NCI-H1105 (cell line): ENCODE measurements around the gene GALNTL6.

ENCODE experiments used
- DNase-seq: peaks from one replicate; lab custom pipeline; 2025; lab: John Stamatoyannopoulos, UW

Gene GALNTL6

DNA sequence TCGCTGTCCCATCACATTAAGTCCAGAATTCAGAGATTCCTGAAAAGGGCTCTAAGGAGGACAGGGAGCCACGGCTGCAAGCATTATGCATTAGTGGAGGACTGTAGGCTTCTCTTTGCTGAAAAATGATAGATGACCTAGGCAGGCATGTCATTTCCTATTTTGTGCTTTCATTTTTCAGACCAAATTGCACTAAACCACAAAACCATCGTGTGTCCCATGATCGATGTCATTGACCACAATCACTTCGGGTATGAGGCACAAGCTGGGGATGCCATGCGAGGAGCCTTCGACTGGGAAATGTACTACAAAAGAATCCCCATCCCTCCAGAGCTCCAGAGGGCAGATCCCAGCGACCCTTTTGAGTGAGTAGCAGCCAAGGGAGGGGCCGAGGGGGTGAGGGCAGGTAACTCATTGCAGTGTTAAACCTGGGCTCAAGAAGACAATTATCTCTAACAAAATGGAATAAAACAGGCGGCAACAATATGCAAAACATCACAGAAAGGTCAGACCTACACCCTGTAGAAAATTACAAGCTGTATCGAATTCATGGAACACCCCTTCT, 1000.2 kb downstream of the GALNTL6 start:
- no peak for DNase-seq

DNA sequence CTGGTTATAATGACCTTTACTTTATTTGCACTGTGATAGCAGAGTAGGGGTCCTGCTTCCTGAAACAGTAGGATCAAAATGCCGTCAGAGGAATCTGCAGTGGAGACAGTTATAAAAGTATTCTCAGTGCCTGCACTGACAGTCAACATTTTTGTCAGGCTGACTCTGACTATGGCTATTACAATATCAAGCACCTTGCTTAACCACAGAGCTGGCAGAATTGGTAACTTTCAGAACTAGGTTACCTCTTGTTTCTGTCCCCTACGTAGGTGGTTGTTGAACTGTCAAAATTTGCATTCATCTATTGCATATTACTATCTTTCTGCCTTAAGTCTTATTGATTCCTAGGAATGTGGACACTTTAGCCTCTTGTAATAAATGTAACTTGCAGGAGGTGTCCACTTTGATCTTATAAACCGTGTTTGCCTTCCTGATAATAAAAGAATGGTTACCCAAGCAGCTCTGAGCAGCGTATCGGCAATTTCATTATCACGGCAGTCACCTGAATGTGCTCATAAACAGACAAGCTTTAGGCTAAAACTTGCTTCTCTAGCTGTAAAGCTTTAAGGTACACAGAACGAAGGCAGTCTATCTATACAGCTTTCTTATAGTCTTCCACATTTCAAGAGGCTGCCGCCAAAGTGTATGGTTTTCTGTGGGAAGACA, 1002.4 kb downstream of the GALNTL6 start:
- no peak for DNase-seq

DNA sequence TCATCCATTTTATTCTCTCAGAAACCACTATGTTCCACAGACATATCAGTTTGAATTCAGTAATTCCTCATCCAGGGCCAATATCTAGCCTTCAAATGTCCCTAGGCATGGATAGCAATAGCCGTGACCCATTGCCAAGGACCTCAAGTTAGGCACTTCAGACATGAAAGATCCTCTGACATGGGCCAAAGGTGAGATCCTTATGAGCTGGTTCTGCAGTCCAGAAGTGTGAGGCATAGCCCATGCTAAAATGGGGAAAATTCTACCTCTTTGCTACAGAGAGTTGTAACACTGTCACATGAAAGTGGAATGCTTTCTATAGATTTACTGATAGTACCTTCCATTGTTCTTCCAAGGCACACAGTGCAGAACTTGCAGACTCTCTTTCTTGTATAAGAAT, 1005.7 kb downstream of the GALNTL6 start:
- no peak for DNase-seq

DNA sequence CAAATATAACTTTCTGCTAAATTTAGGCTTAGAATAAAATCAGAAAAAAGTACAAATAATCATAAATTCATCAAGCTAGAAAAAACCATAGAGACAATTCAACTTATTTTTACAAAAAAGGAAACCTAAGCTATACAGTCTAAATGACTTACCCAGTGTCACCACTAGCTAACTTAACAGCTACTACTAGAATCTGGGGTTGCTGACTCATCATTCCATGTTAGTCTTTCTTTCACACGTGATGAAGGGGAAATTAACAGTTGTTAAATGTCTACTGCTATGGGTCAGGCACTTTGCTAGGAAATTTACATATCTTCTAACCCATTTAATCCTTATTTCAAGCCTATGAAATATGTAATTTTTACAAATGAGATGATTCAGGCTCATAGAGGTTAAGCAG, 1006.1 kb downstream of the GALNTL6 start:
- no peak for DNase-seq

DNA sequence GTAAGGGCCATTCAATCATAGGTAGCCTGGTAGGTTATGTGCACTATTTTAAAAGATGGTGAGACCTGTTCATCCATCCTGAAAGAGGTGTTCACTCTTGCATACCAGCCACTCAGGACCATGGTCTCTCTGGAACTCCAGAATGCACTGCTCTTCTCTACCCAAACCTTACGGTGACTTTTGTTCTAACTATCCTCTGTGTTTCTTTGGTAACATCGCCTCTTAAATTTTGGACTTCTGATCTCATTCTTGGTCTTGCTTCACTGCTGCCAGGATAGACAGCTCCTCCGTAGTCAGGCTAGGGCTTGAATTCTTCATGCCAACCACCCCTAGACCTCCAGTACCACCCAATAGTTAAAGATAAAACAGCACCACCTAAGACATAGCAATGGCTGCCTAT, 1009.1 kb downstream of the GALNTL6 start:
- no peak for DNase-seq

DNA sequence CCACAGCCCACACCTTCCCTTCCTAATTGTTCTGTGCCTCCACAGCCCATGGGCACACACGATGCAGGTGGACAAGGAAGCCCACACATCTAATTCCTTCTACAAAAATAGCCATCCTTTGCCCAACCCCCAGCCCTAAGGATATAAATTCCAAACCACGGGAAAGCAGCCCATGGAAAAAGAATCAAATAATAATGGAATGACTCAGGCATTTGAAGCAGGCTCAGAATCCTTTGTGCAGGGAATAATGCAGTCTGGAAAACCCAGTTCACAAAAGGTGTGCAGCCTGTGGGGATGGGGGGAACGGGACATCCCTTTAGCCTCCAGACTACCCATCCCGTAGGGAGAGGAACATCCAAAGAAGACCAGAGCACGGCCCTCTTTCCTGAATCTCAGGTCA, 1013.1 kb downstream of the GALNTL6 start:
- no peak for DNase-seq

DNA sequence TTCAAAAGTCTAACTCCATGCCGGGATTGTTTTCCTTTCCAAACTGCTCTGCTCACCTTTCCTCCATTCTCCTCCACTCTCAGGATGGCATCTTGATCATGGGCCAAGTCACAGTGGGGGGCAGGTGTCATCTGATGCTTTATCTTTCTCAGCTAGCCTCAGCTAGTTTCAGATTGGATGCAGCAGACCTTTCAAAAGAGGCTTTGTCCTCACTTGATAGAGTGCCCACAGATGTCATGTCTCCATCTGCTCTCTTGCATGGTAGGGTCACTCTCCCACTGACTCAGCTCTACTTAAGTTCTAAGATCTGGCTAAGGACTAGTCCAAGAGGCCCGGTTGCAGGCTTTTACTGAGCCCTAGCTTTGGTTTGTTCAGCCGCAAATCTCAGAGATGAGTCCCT, 1013.7 kb downstream of the GALNTL6 start:
- DNase-seq = no peak

DNA sequence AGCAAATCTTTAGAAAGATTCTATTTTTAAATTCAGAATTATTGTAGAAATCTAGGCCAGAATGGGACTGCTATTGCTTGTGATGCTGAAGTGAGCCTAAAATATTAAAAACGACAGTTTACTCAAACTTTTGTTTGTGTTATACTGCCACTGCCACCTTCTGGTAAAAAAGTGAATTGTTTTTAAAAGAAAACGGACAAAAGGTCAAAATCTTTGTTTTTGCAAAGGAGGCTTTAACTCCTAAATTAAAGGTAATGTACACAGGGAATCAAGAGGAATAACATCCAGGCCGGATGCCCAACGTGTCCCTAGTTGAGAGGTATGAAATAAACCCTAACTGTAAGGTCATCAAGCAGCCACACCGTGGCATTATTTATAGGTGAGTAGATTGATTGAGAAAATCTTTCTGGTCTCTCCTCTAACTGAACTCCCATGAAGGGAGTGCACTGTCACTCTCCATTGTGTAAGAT, 1017.1 kb downstream of the GALNTL6 start:
- peak; percentile 3 for DNase-seq

DNA sequence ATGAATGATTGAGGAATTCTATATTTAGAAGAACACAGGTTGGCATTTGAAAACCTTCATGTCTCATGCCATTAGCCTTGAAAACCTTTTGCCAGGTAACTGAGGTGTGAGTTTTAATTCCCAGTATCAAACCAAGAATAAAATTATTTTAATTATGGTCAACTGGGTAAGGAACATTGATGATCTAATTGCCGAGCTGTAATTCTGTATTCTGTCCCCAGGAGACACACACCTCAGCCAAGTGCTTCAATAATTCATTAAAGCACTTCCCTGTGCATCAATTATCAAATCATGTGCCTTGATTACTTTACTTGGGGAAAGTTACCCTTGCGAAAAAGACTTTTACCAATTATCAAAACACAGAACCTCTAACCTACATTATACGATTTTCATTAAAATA, 1023.5 kb downstream of the GALNTL6 start:
- no peak for DNase-seq

DNA sequence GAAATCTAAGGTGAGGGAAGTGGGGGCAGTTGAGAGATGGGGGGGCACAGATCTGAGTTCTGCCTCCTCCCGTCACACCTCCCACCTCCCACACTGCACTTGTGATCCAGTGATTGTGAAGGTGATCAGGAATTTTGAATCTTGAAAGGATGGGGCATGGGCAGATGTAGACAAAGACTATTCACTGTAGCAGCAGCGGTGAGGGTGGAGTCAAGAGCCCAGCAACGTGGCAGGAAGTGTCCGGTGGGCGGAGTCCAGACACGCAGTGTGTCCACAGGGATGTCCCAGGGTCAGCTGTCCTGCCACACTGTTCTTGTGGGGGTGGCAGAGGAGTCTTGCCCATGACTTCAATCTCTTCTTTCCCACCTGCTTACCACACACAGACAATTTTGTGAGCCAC, 1024.9 kb downstream of the GALNTL6 start:
- DNase-seq = no peak

DNA sequence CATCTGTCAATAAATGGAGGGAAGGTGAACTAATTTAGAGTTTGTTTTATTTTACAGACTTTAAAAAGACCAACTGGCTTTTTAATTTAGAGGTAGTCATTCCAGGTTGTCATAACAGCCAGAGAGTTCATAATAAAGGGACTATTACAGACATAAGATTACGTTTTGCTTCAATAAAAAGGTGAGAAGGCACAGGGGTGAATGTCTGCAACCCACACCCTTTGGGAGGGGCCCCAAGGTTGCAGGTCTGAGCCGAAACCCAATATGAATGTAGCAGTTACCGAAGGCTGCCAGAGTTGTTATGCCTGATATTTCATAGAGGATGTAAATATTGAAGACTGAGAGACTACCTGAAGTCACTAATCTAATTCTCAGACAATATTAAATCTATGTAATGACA, 1025.7 kb downstream of the GALNTL6 start:
- DNase-seq = no peak

DNA sequence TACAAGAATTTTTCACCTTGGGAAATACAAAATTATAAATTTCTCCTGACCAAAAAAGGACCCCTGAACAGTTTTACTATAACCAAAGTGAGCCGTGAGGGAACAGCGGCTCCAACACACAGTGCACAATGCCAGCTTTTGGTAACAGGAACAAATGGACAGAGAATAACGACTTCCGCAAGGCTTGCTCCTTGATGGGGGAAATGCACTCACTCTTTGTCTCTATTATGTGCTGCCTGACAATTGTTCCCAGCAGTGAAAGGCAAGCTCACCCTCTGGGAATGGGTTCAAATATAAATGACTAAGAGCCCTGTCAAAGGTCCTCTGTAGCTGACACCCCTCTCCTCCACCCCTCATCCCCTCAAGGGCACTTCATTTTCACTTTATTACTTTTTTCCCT, 1029.6 kb downstream of the GALNTL6 start:
- no peak for DNase-seq

DNA sequence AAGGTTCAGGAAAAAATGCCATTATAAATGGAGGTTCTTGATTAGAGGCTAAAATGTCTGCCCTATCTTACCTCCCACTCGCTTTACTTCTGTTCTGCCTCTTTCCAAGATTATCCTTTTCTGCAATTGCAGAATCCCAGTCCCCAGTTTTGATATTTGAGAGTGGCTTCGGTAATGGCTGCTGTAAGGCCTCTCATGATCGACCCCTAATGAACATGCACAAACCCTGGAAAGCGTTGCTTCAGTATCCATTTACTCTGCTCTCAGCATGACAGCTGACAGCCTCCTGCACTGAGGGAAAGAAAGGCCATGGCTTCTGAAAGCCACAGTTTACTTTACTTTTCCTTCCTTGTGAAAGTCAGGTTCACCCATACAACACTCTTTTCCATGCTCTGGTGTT, 1030.0 kb downstream of the GALNTL6 start:
- DNase-seq = no peak

DNA sequence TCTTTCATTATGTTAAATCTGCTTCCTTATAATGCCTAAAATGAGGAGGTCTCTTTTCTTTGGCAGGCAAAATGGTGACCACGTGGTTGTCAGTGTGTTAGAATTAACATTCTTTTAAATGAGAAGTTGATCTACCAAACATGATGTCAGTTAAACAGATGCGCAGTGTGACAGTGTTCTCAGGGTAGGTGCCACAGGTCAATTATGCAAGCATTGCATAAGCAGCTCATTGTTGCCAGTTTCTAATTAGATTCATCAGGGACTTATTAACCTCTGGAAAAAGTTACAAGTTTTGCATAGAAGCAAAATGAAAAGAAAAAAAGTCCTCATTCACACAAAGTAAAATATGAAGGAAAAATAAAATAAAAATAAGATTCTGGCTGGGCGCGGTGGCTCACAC, 1031.4 kb downstream of the GALNTL6 start:
- no peak for DNase-seq

DNA sequence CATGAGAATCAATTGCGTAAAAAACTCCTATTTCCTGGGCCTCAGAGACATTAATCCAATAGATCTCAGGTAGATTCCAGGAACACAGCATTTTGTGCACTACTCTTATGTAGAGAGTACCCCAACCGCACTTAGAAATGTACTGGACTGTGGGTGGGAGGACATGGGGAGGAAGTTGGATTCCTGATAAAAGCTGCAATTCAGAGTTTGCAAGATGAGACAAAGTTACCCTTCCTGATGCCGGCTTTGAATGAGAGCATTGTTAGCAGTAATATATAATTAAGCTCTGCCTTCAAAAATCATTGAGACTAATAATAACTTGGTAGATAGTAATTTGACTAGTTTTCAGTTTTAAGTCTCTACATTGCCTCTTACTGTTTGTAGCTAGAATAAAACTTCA, 1032.1 kb downstream of the GALNTL6 start:
- DNase-seq = no peak

DNA sequence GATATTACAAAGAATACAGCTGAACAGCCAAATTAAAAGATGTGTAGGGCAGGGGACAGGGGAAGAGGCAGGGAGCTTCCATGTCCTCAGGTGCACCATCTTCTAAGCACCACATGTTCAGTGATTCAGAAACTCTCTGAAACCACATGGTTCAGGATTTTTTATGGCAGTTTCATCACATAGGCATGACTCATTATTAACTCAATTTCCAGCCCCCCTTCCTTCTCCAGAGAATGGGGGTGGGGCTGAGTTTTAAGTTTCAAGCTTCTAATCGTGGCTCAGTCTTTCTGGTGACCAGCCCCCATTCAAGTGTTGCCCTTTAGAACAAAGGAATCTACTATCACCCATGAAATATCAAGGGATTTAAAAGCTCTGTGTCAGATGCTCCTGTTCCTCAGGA, 1037.6 kb downstream of the GALNTL6 start:
- no peak for DNase-seq

DNA sequence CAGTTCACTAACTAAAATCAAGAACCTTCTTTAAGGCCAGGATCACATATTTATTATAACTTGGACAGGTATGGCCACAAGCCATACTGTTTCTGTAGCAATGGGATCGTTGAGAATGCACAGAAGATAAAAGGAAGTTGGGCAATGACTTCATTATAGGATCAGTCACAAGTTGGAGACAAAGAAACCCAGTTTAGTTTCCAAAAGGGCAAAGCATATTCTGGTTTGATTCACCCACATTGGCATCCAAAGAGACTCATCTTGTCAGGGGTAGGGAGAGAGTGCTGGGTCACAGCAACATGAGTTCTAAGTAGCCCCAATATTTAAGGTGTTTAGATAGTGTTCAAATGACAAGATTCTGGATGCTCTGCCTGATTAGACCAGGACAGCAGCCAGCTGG, 1038.3 kb downstream of the GALNTL6 start:
- DNase-seq = no peak

DNA sequence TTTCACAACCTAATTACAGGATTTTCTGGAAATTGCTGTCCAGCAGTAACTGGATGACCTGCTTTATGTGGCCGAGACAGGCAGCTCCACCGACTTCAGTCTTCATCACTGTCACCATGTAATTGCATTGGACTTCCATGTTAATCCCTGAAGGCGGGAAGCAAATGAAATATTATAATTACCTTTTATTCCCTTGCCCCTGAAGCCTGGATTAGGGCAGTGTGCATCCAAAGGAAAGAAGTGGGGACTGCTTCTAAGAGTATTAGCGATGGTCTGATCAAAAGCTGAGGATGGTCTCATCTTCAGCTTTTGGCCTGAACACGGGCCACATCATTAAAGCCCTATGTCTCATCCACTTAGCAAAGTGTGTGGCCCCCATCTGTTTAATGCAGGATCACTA, 1043.8 kb downstream of the GALNTL6 start:
- DNase-seq = no peak

DNA sequence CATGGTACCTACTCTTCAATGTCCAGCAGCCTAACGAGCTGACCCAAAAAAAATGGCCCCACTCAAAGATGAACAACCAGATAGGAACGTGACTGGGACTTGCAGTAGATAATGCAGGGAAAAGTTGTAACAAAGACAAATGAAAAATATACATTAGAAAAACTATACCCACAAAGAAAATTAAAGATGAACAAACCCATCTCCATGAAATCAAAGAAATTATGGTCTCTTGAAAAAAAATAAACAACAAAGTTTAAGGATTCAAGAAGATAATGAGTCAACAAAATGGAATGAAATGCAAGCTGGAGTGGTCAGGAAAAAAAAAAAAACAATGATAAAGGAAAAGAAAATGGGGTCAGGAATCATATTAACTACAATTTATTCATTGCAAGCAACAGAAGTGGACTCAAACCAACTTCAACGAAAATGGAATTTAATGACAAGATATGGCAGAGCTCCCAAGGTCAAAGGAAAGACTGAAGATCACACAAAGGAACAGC, 1045.6 kb downstream of the GALNTL6 start:
- no peak for DNase-seq

DNA sequence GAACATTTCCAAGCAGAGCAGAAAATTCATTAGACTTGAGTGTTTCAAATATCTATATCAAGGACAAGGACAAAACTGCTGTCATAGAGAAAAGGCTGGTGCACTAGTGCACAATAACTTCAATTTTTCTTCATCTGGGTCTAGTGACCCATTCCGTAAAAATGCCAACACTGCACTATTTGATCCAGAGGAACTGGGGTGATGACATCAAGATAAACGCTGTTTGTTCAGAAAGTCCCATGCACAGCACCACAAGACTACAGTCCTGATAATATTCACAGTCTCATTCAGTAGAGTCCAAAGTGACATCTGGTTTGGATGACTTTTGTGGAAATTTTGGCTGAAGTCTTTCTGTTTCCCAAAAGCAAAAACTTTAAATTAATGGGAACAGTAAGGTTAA, 1051.9 kb downstream of the GALNTL6 start:
- DNase-seq = no peak

DNA sequence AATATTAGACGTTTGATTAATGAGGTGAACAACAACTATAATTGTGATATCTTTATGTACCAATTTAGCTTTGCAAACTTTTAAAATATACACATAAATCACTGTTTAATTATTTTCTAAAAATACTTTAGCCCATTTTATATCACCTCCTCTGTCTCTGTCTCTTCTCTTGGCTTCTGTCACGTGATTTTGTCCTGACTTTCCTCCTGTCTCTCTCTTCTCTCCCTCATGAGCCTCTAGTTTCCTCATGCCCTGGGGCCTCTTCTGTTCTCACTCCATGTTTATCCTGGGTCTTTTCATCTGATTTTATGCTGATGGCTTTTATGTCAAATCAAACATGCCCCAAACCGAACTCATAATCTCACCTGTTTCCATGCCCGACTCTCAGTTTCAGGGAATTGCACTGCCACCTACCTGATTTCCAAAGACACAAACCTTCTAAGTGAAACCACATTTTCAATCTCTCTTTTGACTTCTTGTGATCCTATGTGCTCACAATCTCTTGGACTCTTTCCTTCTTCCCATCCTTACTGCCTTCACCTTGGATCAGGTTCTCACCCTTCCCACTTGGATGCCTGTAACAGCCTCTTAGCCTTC, 1052.4 kb downstream of the GALNTL6 start:
- DNase-seq = no peak

DNA sequence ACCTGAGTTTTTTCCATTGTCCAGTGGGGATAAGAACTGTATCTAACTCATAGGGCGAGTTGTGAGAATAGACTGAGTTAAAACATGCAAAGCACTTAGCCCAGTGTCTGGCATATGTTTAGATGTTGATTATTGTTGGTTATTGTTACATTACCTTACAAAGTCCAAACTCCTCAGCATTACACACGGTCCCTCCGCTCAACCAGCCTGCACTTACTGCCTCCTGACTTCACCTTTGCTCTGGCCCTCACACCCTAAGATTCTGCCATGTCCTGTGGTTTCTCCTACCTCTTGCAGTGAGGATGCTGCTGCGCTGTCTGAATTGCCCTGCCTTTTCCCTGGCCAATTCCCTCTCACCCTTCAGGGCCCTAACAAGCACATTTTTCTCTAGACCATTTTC, 1053.2 kb downstream of the GALNTL6 start:
- no peak for DNase-seq

DNA sequence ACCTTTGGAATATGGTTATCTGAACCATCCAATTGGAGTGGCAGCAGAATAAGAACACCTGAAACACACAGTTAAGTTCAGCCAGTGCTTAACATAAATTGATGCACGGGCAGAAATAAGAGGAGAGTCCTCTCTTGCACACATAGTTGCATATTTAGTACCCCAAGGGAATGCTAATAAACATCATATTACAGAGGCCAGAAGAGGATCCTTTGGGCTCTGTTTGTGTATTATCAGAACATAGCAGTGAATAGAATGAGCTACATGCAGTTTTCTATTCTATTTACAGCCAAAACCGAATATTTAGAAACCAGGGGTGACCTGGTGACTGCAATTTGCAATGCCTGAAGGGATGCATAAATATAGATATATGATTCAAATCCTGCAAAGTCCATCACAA, 1054.6 kb downstream of the GALNTL6 start:
- DNase-seq = no peak

DNA sequence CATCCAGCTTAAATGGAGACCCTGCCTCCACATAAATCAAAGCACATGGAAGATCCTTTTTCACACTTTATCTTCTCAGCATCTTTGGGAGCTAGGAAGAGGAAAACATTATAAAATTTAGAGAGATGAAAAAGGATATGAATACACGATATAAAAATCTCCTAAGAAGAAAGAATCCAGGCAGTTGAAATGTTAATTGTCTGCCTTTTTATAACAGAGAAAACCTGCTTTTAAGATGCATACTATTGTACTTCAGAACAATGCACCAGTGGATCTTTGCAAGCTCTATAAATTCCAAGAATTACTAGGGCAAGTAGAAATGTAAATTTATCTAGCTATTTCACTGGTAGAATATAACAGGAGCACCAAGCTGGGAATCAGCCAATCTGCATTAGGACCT, 1055.1 kb downstream of the GALNTL6 start:
- no peak for DNase-seq
